HL-60 (cell line): ENCODE measurements around the gene ZNF598.

Experiments used
- DNase-seq, 2 experiments: peaks; one replicate each; pipeline ENCODE4 v3.0.0-alpha.2; 2010 to 2020; ENCODE audit warnings: low read depth in 1 of 2, low spot score in 1 of 2
- H3K27ac ChIP-seq: fragments of 250-450 bp; sonication (Bioruptor Pico); replicated peaks from 2 replicates; pipeline ENCODE4 v1.5.1; 2020; ENCODE audit warnings: mild to moderate bottlenecking, moderate library complexity
- H3K27me3 ChIP-seq: fragments of 250-450 bp; sonication (Bioruptor Pico); 2 replicates; pipeline ENCODE4 v1.5.1; 2021; ENCODE audit warnings: mild to moderate bottlenecking, moderate library complexity; ENCODE audit not compliant: insufficient read depth, poor library complexity, severe bottlenecking
- H3K4me3 ChIP-seq: replicated peaks from 2 replicates; pipeline ENCODE4 v1.5.1; 2011; ENCODE audit warnings: mild to moderate bottlenecking, control low read depth, low read length; ENCODE audit not compliant: insufficient read depth
- CTCF ChIP-seq: IDR thresholded peaks from one replicate; pipeline ENCODE4 v1.5.1; 2011; ENCODE audit warnings: low read length, control low read depth, inconsistent platforms; ENCODE audit not compliant: insufficient read depth
- GABPA ChIP-seq: IDR thresholded peaks from 2 replicates; pipeline ENCODE4 v1.6.1; 2012; ENCODE audit warnings: low read depth
- POLR2AphosphoS5 ChIP-seq: IDR thresholded peaks from 2 replicates; pipeline ENCODE4 v1.6.1; 2012; ENCODE audit warnings: low read depth
- REST ChIP-seq: IDR thresholded peaks from 2 replicates; pipeline ENCODE4 v1.6.1; 2012; ENCODE audit warnings: low read depth; ENCODE audit not compliant: insufficient replicate concordance
- SPI1 ChIP-seq: IDR thresholded peaks from 2 replicates; pipeline ENCODE4 v1.6.1; 2012; ENCODE audit warnings: low read depth, mild to moderate bottlenecking, borderline replicate concordance

ZNF598 gene

GRCh38 chr16:2001456-2002355, 7.9 kb downstream of the ZNF598 start:
- H3K27me3 ChIP-seq, result no peaks in the 10 kb centered on the region
- DNase-seq, result no peak
- no peak overlapping the region for H3K27ac ChIP-seq
- TF ChIP-seq GABPA (no peak), REST (no peak), SPI1 (no peak)
- no peak overlapping the region for H3K4me3 ChIP-seq

GRCh38 chr16:2001035-2001434, 8.6 kb downstream of the ZNF598 start:
- H3K27ac ChIP-seq, result no peak overlapping the region
- TF ChIP-seq POLR2AphosphoS5 (no peak), GABPA (no peak), CTCF (no peak), REST (no peak)
- H3K4me3 ChIP-seq, result no peak overlapping the region
- DNase-seq, result no peak
- H3K27me3 ChIP-seq, result no peaks in the 10 kb centered on the region

- H3K4me3 ChIP-seq, result no peak overlapping the region
- TF ChIP-seq POLR2AphosphoS5 (no peak), SPI1 (no peak), REST (no peak), GABPA (no peak), CTCF (no peak)
- no peak overlapping the region for H3K27ac ChIP-seq
- no peaks in the 10 kb centered on the region for H3K27me3 ChIP-seq
- DNase-seq, result no peak
These were observed 9.6 kb downstream of the ZNF598 start for GRCh38 chr16:1999866-2000514.
